Bronchial epithelial cell (primary cell): ENCODE data around the gene LMTK3. TPM values are rescaled to one million over a fixed set of nuclear protein-coding genes. Genes with fewer than 3 reads are reported as not detected.
A peak's percentile ranks its signal among the peaks of the same experiment; 100 is the strongest.

Experiments
- DNase-seq: peaks from one replicate; pipeline ENCODE4 v3.0.0-alpha.2; 2010; ENCODE audit warnings: low read depth
- FAIRE-seq: peaks from 2 replicates; lab custom pipeline; 2011; peaks lifted over from hg19 to GRCh38; lab: Jason Lieb, UNC
- H3K27me3 ChIP-seq: 2 replicates; pipeline ENCODE4 v1.5.1; 2011; ENCODE audit warnings: low read length; ENCODE audit not compliant: control insufficient read depth, insufficient read depth
- H3K36me3 ChIP-seq: 2 replicates; pipeline ENCODE4 v1.5.1; 2011; ENCODE audit warnings: low read length; ENCODE audit not compliant: control insufficient read depth, insufficient read depth
- H3K4me3 ChIP-seq: 2 replicates; pipeline ENCODE4 v1.5.1; 2011; ENCODE audit warnings: mild to moderate bottlenecking, low read depth, low read length, control low read depth
- CTCF ChIP-seq: IDR thresholded peaks from 2 replicates; pipeline ENCODE4 v1.5.1; 2011; ENCODE audit warnings: mild to moderate bottlenecking, moderate library complexity, low read length, control low read depth, inconsistent platforms; ENCODE audit not compliant: insufficient read depth, severe bottlenecking
- total RNA-seq: library from RNA; depleted of rRNA; stranded (reverse); fragments of >200 nt; gene quantifications from 2 replicates; pipeline ENCODE4 v1.2.1, GENCODE V29; 2014

Gene LMTK3
- 1.3 and 1.8 TPM in 2 replicates for total RNA-seq

GRCh38 chr19:48511800-48512503 is at the start of gene LMTK3:
Gene LMTK3 (minus strand): TSS chr19:48511835. CDS start chr19:48511576, 259 bp downstream.
- DNase-seq (no peak), FAIRE-seq (no peak)
- Histone ChIP-seq H3K36me3 (no peaks in the 10 kb centered on the region), H3K4me3 (no peak within 1 kb of the TSS), H3K27me3 (no peaks in the 10 kb centered on the region)
- TF ChIP-seq CTCF: no peak

GRCh38 chr19:48561412-48561811 is 49.8 kb upstream of the LMTK3 start:
- TF ChIP-seq CTCF: no peak
- Histone ChIP-seq H3K4me3 (no peak overlapping the region), H3K36me3 (no peaks in the 10 kb centered on the region), H3K27me3 (no peaks in the 10 kb centered on the region)
- FAIRE-seq (no peak), DNase-seq (no peak)

GRCh38 chr19:48560095-48560530 is 48.5 kb upstream of the LMTK3 start:
- Histone ChIP-seq H3K27me3 (no peaks in the 10 kb centered on the region), H3K36me3 (no peaks in the 10 kb centered on the region), H3K4me3 (no peak overlapping the region)
- FAIRE-seq: no peak
- TF ChIP-seq CTCF: no peak
- no peak for DNase-seq

GRCh38 chr19:48558018-48558684 is 46.5 kb upstream of the LMTK3 start:
- Histone ChIP-seq H3K4me3 (no peak overlapping the region), H3K36me3 (no peaks in the 10 kb centered on the region), H3K27me3 (no peaks in the 10 kb centered on the region)
- no peak for TF ChIP-seq CTCF
- FAIRE-seq (no peak), DNase-seq (peak; percentile 28)

GRCh38 chr19:48556825-48557224 is 45.2 kb upstream of the LMTK3 start:
- FAIRE-seq: no peak
- H3K27me3 ChIP-seq: no peaks in the 10 kb centered on the region

More at GRCh38 chr19:48556825-48557224, 45.2 kb upstream of the LMTK3 start:
- H3K4me3 ChIP-seq: no peak overlapping the region
- no peak for TF ChIP-seq CTCF
- no peak for DNase-seq
- H3K36me3 ChIP-seq: no peaks in the 10 kb centered on the region
